OCI-LY1 (cell line): ENCODE data around the gene PTPN13.

Experiments
- EZH2 ChIP-seq: fragments of 200-600 bp; sonication (generic), shearing (Covaris generic); IDR thresholded peaks from 2 replicates; pipeline ENCODE4 v1.8.0; 2017; ENCODE audit warnings: borderline replicate concordance, mixed run types, mild to moderate bottlenecking, antibody characterized with exemption, low read length, moderate library complexity, mixed read lengths
- TF ChIP-seq, protein P1 (sequence below): fragments of 200-600 bp; sonication (generic), shearing (Covaris generic); IDR thresholded peaks from 2 replicates; pipeline ENCODE4 v1.5.1; 2017; ENCODE audit warnings: mild to moderate bottlenecking, antibody characterized with exemption, low read length, moderate library complexity, mixed read lengths

- TF ChIP-seq, protein P1, sequence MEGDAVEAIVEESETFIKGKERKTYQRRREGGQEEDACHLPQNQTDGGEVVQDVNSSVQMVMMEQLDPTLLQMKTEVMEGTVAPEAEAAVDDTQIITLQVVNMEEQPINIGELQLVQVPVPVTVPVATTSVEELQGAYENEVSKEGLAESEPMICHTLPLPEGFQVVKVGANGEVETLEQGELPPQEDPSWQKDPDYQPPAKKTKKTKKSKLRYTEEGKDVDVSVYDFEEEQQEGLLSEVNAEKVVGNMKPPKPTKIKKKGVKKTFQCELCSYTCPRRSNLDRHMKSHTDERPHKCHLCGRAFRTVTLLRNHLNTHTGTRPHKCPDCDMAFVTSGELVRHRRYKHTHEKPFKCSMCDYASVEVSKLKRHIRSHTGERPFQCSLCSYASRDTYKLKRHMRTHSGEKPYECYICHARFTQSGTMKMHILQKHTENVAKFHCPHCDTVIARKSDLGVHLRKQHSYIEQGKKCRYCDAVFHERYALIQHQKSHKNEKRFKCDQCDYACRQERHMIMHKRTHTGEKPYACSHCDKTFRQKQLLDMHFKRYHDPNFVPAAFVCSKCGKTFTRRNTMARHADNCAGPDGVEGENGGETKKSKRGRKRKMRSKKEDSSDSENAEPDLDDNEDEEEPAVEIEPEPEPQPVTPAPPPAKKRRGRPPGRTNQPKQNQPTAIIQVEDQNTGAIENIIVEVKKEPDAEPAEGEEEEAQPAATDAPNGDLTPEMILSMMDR: no peak
- TF ChIP-seq EZH2: no peak
Observed at GRCh38 chr4:86564795-86565194, 29.3 kb upstream of the PTPN13 start.
